HCT116 (cell line): ENCODE data around the gene TM7SF3. TPM values are rescaled to one million over a fixed set of nuclear protein-coding genes. Genes with fewer than 3 reads are reported as not detected.

Experiments used
- ATAC-seq: fragments of 200-7000 bp; cut with Tn5 transposase; 2 replicates; pipeline ENCODE4 v1.9.1; 2020; ENCODE audit warnings: mild to moderate bottlenecking, moderate library complexity
- BruUV-seq: library from RNA; stranded (reverse); fragments of 400-500 nt; replicated peaks from 2 replicates; lab custom pipeline; 2021; lab: Mats Ljungman, UMichigan
- CTCF ChIA-PET: fragments of 300-600 bp; sonication (Branson Sonifier 250); formaldehyde crosslinking; loops from one replicate; lab custom pipeline; 2021; ENCODE audit warnings: antibody characterized with exemption; lab: Charles Lee
- POLR2A ChIA-PET: fragments of 300-600, 350-600 bp; sonication (Branson Sonifier 250); formaldehyde crosslinking; loops from one replicate; lab custom pipeline; 2021; ENCODE audit warnings: antibody characterized with exemption; lab: Charles Lee
- RAD21 ChIA-PET, 2 experiments: fragments of 300-600 bp; sonication (Branson Sonifier 250); formaldehyde crosslinking; loops; one replicate each; lab custom pipeline; 2023; ENCODE audit warnings: low total read pairs in 2 of 2; ENCODE audit not compliant: uncharacterized antibody in 2 of 2, unreplicated experiment in 2 of 2, low non-redundant PET in 1 of 2; lab: Charles Lee
- DNase-seq: peaks from one replicate; pipeline ENCODE4 v3.0.0-alpha.2; 2010; ENCODE audit warnings: low read depth, low spot score
- H2AFZ ChIP-seq: fragments of 200-600 bp; shearing (Covaris generic), sonication (generic); 2 replicates; pipeline ENCODE4 v1.6.1; 2017; ENCODE audit warnings: low read depth, mixed run types, mixed read lengths, antibody characterized with exemption, low read length; ENCODE audit not compliant: poor library complexity, severe bottlenecking
- H3K27ac ChIP-seq: 2 replicates; pipeline ENCODE4 v1.5.1; 2012; ENCODE audit warnings: low read depth, low read length
- H3K27me3 ChIP-seq: fragments of 200-600 bp; sonication (generic); 2 replicates; pipeline ENCODE4 v1.6.1; 2016; ENCODE audit warnings: mixed run types, low read length, mixed read lengths; ENCODE audit not compliant: insufficient read depth
- H3K36me3 ChIP-seq, 2 experiments: fragments of 200-500 bp in 1 of 2; fragments of 200-600 bp in 1 of 2; sonication (Bioruptor generic) in 1 of 2; sonication (generic) in 1 of 2; 2 replicates each; pipeline versions ENCODE4 v1.5.1 to v1.6.1; 2014 to 2016; ENCODE audit warnings: low read length in 2 of 2, inconsistent platforms in 1 of 2, mixed read lengths in 1 of 2, mixed run types in 1 of 2; ENCODE audit not compliant: insufficient read depth in 2 of 2, control insufficient read depth in 1 of 2
- H3K4me1 ChIP-seq, 2 experiments: fragments of 200-600 bp in 1 of 2; sonication (generic) in 1 of 2; 2 replicates each; pipeline versions ENCODE4 v1.5.1 to v1.6.1; 2012 to 2017; ENCODE audit warnings: low read length in 2 of 2, inconsistent platforms in 1 of 2, mild to moderate bottlenecking in 1 of 2, mixed read lengths in 1 of 2, mixed run types in 1 of 2, moderate library complexity in 1 of 2; ENCODE audit not compliant: insufficient read depth in 2 of 2, control insufficient read depth in 1 of 2
- H3K4me2 ChIP-seq: fragments of 200-600 bp; sonication (generic); 2 replicates; pipeline ENCODE4 v1.6.1; 2017; ENCODE audit warnings: mixed run types, low read length, mixed read lengths
- H3K4me3 ChIP-seq, 2 experiments: fragments of 200-600 bp in 1 of 2; sonication (generic) in 1 of 2; replicated peaks in 1 of 2; 2 replicates each; pipeline ENCODE4 v1.5.1; 2011 to 2016; ENCODE audit warnings: low read length in 2 of 2, control low read depth in 1 of 2, low read depth in 1 of 2, mild to moderate bottlenecking in 1 of 2, mixed read lengths in 1 of 2, mixed run types in 1 of 2
- H3K79me2 ChIP-seq: fragments of 200-600 bp; sonication (generic); 2 replicates; pipeline ENCODE4 v1.6.1; 2017; ENCODE audit warnings: mild to moderate bottlenecking, mixed run types, low read length, moderate library complexity, mixed read lengths; ENCODE audit not compliant: insufficient read depth
- H3K9ac ChIP-seq: fragments of 200-600 bp; sonication (generic); 2 replicates; pipeline ENCODE4 v1.6.1; 2016; ENCODE audit warnings: low read length, mixed read lengths
- H3K9me2 ChIP-seq: fragments of 200-600 bp; sonication (generic), shearing (Covaris generic); 2 replicates; pipeline ENCODE4 v1.6.1; 2017; ENCODE audit warnings: mixed run types, mild to moderate bottlenecking, moderate library complexity; ENCODE audit not compliant: insufficient read depth
- H3K9me3 ChIP-seq, 2 experiments: fragments of 200-500 bp in 1 of 2; fragments of 200-600 bp in 1 of 2; sonication (Bioruptor generic) in 1 of 2; sonication (generic) in 1 of 2; 2 replicates each; pipeline ENCODE4 v1.6.1; 2014 to 2017; ENCODE audit warnings: low read length in 2 of 2, mixed read lengths in 2 of 2, inconsistent platforms in 1 of 2, low read depth in 1 of 2, mild to moderate bottlenecking in 1 of 2, mixed run types in 1 of 2, moderate library complexity in 1 of 2; ENCODE audit not compliant: control insufficient read depth in 1 of 2, insufficient read depth in 1 of 2
- H4K20me1 ChIP-seq: fragments of 200-600 bp; sonication (generic), shearing (Covaris generic); 2 replicates; pipeline ENCODE4 v1.6.1; 2017; ENCODE audit warnings: mixed run types, mild to moderate bottlenecking, moderate library complexity; ENCODE audit not compliant: insufficient read depth
- ATF3 ChIP-seq: IDR thresholded peaks from 2 replicates; pipeline ENCODE4 v1.6.1; 2012
- CBX3 ChIP-seq: IDR thresholded peaks from 2 replicates; pipeline ENCODE4 v1.6.1; 2012; ENCODE audit warnings: low read depth
- CTCF ChIP-seq, 3 experiments: fragments of 200-600 bp in 1 of 3; sonication (generic) in 1 of 3; IDR thresholded peaks in 2 of 3; conservative IDR thresholded peaks in 1 of 3; 2 replicates each; pipeline ENCODE4 v1.5.1; 2012 to 2017; ENCODE audit warnings: low read depth in 2 of 3, low read length in 2 of 3, antibody characterized with exemption in 1 of 3, borderline replicate concordance in 1 of 3, control low read depth in 1 of 3, mild to moderate bottlenecking in 1 of 3, mixed read lengths in 1 of 3, mixed run types in 1 of 3, moderate library complexity in 1 of 3; ENCODE audit not compliant: insufficient read depth in 1 of 3
- EZH2 ChIP-seq: fragments of 200-600 bp; sonication (generic); IDR thresholded peaks from 2 replicates; pipeline ENCODE4 v1.6.1; 2017; ENCODE audit warnings: antibody characterized with exemption, mixed run types
- EZH2phosphoT487 ChIP-seq: fragments of 200-600 bp; IDR thresholded peaks from 2 replicates; pipeline ENCODE4 v1.6.1; 2018; ENCODE audit warnings: antibody characterized with exemption, borderline replicate concordance
- FOSL1 ChIP-seq: IDR thresholded peaks from 2 replicates; pipeline ENCODE4 v1.6.1; 2012; ENCODE audit warnings: low read depth
- RAD21 ChIP-seq: IDR thresholded peaks from 2 replicates; pipeline ENCODE4 v1.6.1; 2012; ENCODE audit warnings: low read depth, mild to moderate bottlenecking
- SIN3A ChIP-seq: IDR thresholded peaks from 2 replicates; pipeline ENCODE4 v1.6.1; 2012; ENCODE audit warnings: low read depth
- intact Hi-C: fragments of 100-400 bp; cut with micrococcal nuclease; formaldehyde crosslinking; loops from 2 replicates; pipeline ENCODE4 v1.10.0; 2022
- total RNA-seq: library from RNA; stranded (reverse); gene quantifications from one replicate; pipeline ENCODE4 v1.2.1, GENCODE V29; 2021; ENCODE audit not compliant: unreplicated experiment
- TF ChIP-seq, protein P1 (sequence below): IDR thresholded peaks from 2 replicates; pipeline ENCODE4 v1.6.1; 2012

Gene TM7SF3
- total RNA-seq, 1 experiment from 2014 or later = 46.5 TPM

DNA sequence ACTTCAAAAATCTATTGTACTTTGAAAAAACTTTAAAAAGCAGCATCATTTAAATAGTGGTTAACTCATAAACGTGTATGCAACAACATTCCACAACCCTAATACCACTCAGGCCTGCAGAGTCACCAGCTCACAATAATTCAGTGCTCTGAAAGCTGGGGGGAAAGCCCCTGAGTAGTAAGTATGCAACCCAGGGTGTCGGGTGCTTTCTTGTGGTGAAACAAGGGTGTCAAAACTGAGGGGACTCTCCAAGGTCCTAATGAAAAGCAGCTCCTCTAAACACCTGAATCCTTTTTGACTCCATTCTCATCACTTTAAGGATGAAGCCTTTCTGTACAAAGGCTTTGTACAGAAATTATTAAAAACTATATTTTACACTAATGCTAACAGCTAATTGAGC, 42.2 kb downstream of the TM7SF3 start:
- RAD21 ChIA-PET = no interaction called here
- BruUV-seq = no TSS peak

More for the DNA sequence above, 42.2 kb downstream of the TM7SF3 start:
- ATAC-seq (no peak), DNase-seq (no peak)
- H3K4me3 ChIP-seq = no peak overlapping the region
- CTCF ChIA-PET = interaction anchor here (0.6 to 0.7 kb wide), 2 partner anchors 40 to 429 kb away, joined by 3 read pairs; no protein-coding TSS in a partner anchor
- H3K9me2 ChIP-seq = no peaks in the 10 kb centered on the region
- H3K4me2 ChIP-seq = no peak overlapping the region
- H4K20me1 ChIP-seq = no peaks in the 10 kb centered on the region
- POLR2A ChIA-PET = no interaction called here
- no peaks in the 10 kb centered on the region for H3K9me3 ChIP-seq
- H3K27me3 ChIP-seq = no peaks in the 10 kb centered on the region
- H3K27ac ChIP-seq = no peak overlapping the region
- no peak overlapping the region for H2AFZ ChIP-seq
- H3K4me1 ChIP-seq = no peaks in the 10 kb centered on the region
- no peaks in the 10 kb centered on the region for H3K79me2 ChIP-seq
- peaks cover 0 to 2% of the 10 kb centered on the region in 2 experiments; a peak in 1 of 4 replicates for H3K36me3 ChIP-seq
- H3K9ac ChIP-seq = no peak overlapping the region
- intact Hi-C loops = no loop called here
- TF ChIP-seq, protein P1, sequence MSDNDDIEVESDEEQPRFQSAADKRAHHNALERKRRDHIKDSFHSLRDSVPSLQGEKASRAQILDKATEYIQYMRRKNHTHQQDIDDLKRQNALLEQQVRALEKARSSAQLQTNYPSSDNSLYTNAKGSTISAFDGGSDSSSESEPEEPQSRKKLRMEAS = no peak
- TF ChIP-seq EZH2 (no peak), CTCF (IDR thresholded peaks at IDR 0.05 in 2 of 3, conservative IDR thresholded peaks at IDR 0.05 in 1 of 3; ENCODE audit: borderline replicate concordance in 1 of 3, insufficient read depth in 1 of 3, low read depth in 2 of 3, low read length in 2 of 3) (no peak), SIN3A (no peak), EZH2phosphoT487 (no peak), ATF3 (no peak), CBX3 (no peak), FOSL1 (no peak), RAD21 (no peak)
